ENCODE data around the gene SHE. TPM values are rescaled to one million over a fixed set of nuclear protein-coding genes. Genes with fewer than 3 reads are reported as not detected.

The SHE gene
- total and polyA plus RNA-seq, 2 experiments from 2014 or later = 0.23 to 0.69 TPM

- no peak for TF ChIP-seq REST (IDR thresholded peaks at IDR 0.05; ENCODE audit: unreplicated experiment)
- no peak for TF ChIP-seq CREB1 (CRISPR knock-in tag; IDR thresholded peaks at IDR 0.05; ENCODE audit: low read depth)
- TF ChIP-seq NANOG (IDR thresholded peaks at IDR 0.05; ENCODE audit: borderline replicate concordance) = no peak
- TF ChIP-seq ZNF114 (CRISPR knock-in tag; IDR thresholded peaks at IDR 0.05) = no peak
- TF ChIP-seq CTCF (conservative IDR thresholded peaks at IDR 0.05; ENCODE audit: low read depth in 2 of 2) = no peak
- TF ChIP-seq EZH2phosphoT487 (IDR thresholded peaks at IDR 0.05; ENCODE audit: unreplicated experiment) = no peak
Measured at GRCh38 chr1:154474802-154475201, 27.4 kb downstream of the SHE start (continued).

- Mint-ChIP-seq H3K27ac (no peak overlapping the region), H3K9me3 (no peaks in the 10 kb centered on the region), H3K27me3 (ENCODE audit: insufficient read depth, low read depth, poor library complexity) (peaks cover 2% of the 10 kb centered on the region), H3K36me3 (ENCODE audit: low read depth) (no peaks in the 10 kb centered on the region), H3K4me3 (no peak overlapping the region), H3K4me1 (peaks cover 4% of the 10 kb centered on the region)
- Histone ChIP-seq H3K4me1 (ENCODE audit: insufficient read depth) (no peaks in the 10 kb centered on the region), H3K27ac (ENCODE audit: low read depth) (no peak overlapping the region), H3K36me3 (ENCODE audit: insufficient read depth) (no peaks in the 10 kb centered on the region), H3F3A (replicated peaks; ENCODE audit: low read depth) (no peaks in the 10 kb centered on the region), H3K9me2 (ENCODE audit: insufficient read depth) (no peaks in the 10 kb centered on the region), H3K4me3 (no peak overlapping the region), H4K20me1 (replicated peaks; ENCODE audit: insufficient read depth) (no peaks in the 10 kb centered on the region), H3K27me3 (ENCODE audit: insufficient read depth) (no peaks in the 10 kb centered on the region), H3K79me2 (replicated peaks; ENCODE audit: insufficient read depth) (no peaks in the 10 kb centered on the region), H3K4me2 (no peak overlapping the region), H2AFZ (no peak overlapping the region)
- DNase-seq (ENCODE audit: low spot score) (no peak), ATAC-seq (no peak)
- TF ChIP-seq ZNF462 (CRISPR knock-in tag; IDR thresholded peaks at IDR 0.05) = no peak
- TF ChIP-seq POLR2AphosphoS5 (IDR thresholded peaks at IDR 0.05; ENCODE audit: low read depth) = no peak
- no peak for TF ChIP-seq NANOG (IDR thresholded peaks at IDR 0.05; ENCODE audit: borderline replicate concordance)
- no peak for TF ChIP-seq REST (IDR thresholded peaks at IDR 0.05; ENCODE audit: unreplicated experiment)
- TF ChIP-seq EZH2 (IDR thresholded peaks at IDR 0.05; ENCODE audit: low read depth, unreplicated experiment) = no peak
- TF ChIP-seq CREB1 (CRISPR knock-in tag; IDR thresholded peaks at IDR 0.05; ENCODE audit: low read depth) = no peak
Measured at GRCh38 chr1:154471304-154471703, 30.9 kb downstream of the SHE start.
